Skin epidermis (tissue), 12 donors: ENCODE measurements around the gene IQSEC1.

Experiments
- H3K27ac ChIP-seq, 21 experiments: fragments of 200-600 bp; sonication (generic) in 11 of 21; one replicate each; pipeline ENCODE4 v1.5.0; 2020; ENCODE audit warnings: mild to moderate bottlenecking in 3 of 21, inconsistent platforms in 2 of 21, moderate library complexity in 2 of 21
- H3K4me3 ChIP-seq, 7 experiments: fragments of 200-600 bp; sonication (generic) in 2 of 7; one replicate each; pipeline ENCODE4 v1.5.0; 2020; ENCODE audit warnings: inconsistent platforms in 2 of 7, mild to moderate bottlenecking in 2 of 7, moderate library complexity in 1 of 7

The IQSEC1 gene

GRCh38 chr3:12935861-12936830 lies 137.1 kb downstream of the IQSEC1 start:
- H3K27ac ChIP-seq: no peak overlapping the region
- no peak overlapping the region for H3K4me3 ChIP-seq

GRCh38 chr3:12935023-12935860 lies 138.0 kb downstream of the IQSEC1 start:
- Histone ChIP-seq H3K4me3 (no peak overlapping the region), H3K27ac (peak overlapping the region in 3 of 21 experiments; percentile 23 to 51 (median 36))

GRCh38 chr3:12934431-12934830 lies 138.8 kb downstream of the IQSEC1 start:
- Histone ChIP-seq H3K27ac (peak overlapping the region in 4 of 21 experiments; percentile 5 to 51 (median 30)), H3K4me3 (no peak overlapping the region)

GRCh38 chr3:12933901-12934300 lies 139.3 kb downstream of the IQSEC1 start:
- H3K27ac ChIP-seq: no peak overlapping the region
- H3K4me3 ChIP-seq: no peak overlapping the region

GRCh38 chr3:12932754-12933153 lies 140.5 kb downstream of the IQSEC1 start:
- Histone ChIP-seq H3K27ac (peak overlapping the region in 1 of 21 experiments; percentile 39), H3K4me3 (no peak overlapping the region)

GRCh38 chr3:12932347-12932746 lies 140.9 kb downstream of the IQSEC1 start:
- H3K27ac ChIP-seq: peak overlapping the region in 1 of 21 experiments; percentile 39
- no peak overlapping the region for H3K4me3 ChIP-seq

- Histone ChIP-seq H3K27ac (no peak overlapping the region), H3K4me3 (no peak overlapping the region)
Observed at GRCh38 chr3:12931273-12931905, 141.8 kb downstream of the IQSEC1 start.

- Histone ChIP-seq H3K4me3 (no peak overlapping the region), H3K27ac (no peak overlapping the region)
Observed at GRCh38 chr3:12929801-12930200, 143.4 kb downstream of the IQSEC1 start.

- Histone ChIP-seq H3K4me3 (no peak overlapping the region), H3K27ac (no peak overlapping the region)
Observed at GRCh38 chr3:12926660-12927059, 146.6 kb downstream of the IQSEC1 start.

- Histone ChIP-seq H3K4me3 (no peak overlapping the region), H3K27ac (no peak overlapping the region)
Observed at GRCh38 chr3:12925648-12926047, 147.6 kb downstream of the IQSEC1 start.

- no peak overlapping the region for H3K4me3 ChIP-seq
- H3K27ac ChIP-seq: peak overlapping the region in 1 of 21 experiments; percentile 5
Observed at GRCh38 chr3:12924437-12924836, 148.8 kb downstream of the IQSEC1 start.

GRCh38 chr3:12922881-12923431 lies 150.3 kb downstream of the IQSEC1 start:
- no peak overlapping the region for H3K27ac ChIP-seq
- no peak overlapping the region for H3K4me3 ChIP-seq

GRCh38 chr3:12922306-12922705 lies 150.9 kb downstream of the IQSEC1 start:
- no peak overlapping the region for H3K4me3 ChIP-seq
- H3K27ac ChIP-seq: no peak overlapping the region

GRCh38 chr3:12921736-12922135 lies 151.5 kb downstream of the IQSEC1 start:
- Histone ChIP-seq H3K27ac (no peak overlapping the region), H3K4me3 (no peak overlapping the region)

GRCh38 chr3:12920967-12921366 lies 152.3 kb downstream of the IQSEC1 start:
- no peak overlapping the region for H3K27ac ChIP-seq
- no peak overlapping the region for H3K4me3 ChIP-seq

- H3K4me3 ChIP-seq: no peak overlapping the region
- H3K27ac ChIP-seq: no peak overlapping the region
Observed at GRCh38 chr3:12919205-12919604, 154.0 kb downstream of the IQSEC1 start.

- Histone ChIP-seq H3K4me3 (no peak overlapping the region), H3K27ac (no peak overlapping the region)
Observed at GRCh38 chr3:12918231-12918630, 155.0 kb downstream of the IQSEC1 start.

GRCh38 chr3:12916159-12916558 lies 157.1 kb downstream of the IQSEC1 start:
- H3K4me3 ChIP-seq: no peak overlapping the region
- no peak overlapping the region for H3K27ac ChIP-seq

GRCh38 chr3:12914088-12914487 lies 159.1 kb downstream of the IQSEC1 start:
- Histone ChIP-seq H3K4me3 (no peak overlapping the region), H3K27ac (no peak overlapping the region)
